ENCODE data around the gene MSH5.

The MSH5 gene

DNA sequence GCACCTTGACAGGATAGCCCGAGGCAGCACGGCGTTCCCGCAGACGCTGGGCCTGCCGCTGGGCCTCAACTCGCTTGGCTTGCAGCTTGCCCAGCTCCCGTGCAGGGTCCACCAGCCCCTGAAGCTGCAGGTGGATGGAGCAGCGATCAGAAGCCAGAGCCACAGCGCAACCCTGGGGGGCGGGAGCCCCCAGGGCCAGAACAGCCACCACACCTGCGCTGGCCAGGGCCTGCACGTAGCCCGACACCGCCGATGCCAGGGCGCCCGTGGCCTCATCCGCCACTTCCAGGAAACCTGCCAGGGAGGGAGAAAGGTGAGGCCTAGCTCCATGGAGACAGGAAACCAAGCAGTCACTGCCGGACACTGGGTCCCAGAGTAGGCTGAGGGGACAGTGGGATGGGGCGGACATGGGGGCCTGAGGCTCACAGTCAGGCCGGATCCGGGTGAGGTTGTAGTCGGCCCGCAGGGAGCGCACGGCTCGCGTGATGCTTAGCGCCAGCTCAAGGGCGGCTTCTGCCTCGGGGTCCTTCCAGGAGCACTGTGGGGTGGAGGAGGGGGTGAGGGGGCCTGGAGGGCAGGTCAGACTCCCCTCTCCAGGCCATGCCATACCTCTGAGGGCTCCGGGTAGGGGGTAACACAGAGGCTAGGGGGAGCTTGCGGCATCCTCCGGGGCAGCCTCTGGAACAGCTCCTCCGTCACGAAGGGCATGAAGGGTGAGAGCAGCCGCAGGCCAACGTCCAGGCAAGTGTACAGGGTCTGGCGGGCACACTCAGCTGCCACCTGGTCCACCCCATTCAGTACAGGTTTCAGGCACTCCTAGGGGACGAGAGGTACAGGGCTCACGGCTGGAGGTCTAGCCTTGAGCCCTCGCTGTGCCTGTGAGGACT, 39.4 kb downstream of the MSH5 start:
- no peak for TF ChIP-seq CTCF (IDR thresholded peaks at IDR 0.05; ENCODE audit: low read length, missing control alignments)
- no peak for DNase-seq (ENCODE audit: low read depth)
- no peak overlapping the region for H3K4me3 ChIP-seq (replicated peaks; ENCODE audit: low read depth, low read length)

- DNase-seq (ENCODE audit: low read depth), result no peak
- no peak overlapping the region for H3K4me3 ChIP-seq (replicated peaks; ENCODE audit: low read depth, low read length)
- TF ChIP-seq CTCF (IDR thresholded peaks at IDR 0.05; ENCODE audit: low read length, missing control alignments), result no peak
Measured at GRCh38 chr6:31779908-31780307, 40.1 kb downstream of the MSH5 start.

DNA sequence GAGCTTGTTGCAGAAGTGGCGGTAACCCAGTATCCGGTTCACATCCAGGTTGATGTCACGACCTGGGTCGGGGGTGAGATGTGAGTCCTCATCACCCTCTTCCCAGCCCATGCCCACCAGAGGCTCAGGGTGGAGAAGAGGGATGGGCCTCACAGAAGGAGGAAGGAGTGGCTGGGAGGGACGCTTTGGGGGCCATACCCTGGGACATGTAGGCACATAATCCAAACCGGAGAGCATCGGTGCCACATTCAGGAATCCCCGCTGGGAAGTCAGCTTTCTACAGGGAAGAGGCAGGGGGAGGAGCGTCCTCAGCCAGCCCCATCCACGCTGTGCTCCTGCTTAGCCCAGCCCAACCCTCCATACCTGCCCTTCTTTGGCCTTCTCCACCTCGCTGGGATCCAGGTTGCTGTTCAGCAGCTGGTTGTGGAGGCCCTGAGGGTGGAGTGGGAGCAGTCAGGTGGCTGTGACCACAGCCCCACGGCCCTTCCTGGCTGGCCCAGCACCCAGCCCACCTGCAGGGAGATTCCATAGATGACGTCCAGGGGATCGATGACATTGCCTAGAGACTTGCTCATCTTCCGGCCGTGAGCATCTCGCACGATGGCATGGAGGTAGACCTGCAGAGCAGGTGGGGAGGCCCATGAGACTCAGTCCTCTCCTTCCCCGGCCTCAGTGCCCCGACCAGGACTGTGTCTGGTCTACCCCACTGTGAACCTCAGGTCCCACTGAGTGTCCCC, 40.9 kb downstream of the MSH5 start:
- no peak for DNase-seq (ENCODE audit: low read depth)
- no peak for TF ChIP-seq CTCF (IDR thresholded peaks at IDR 0.05; ENCODE audit: low read length, missing control alignments)
- no peak overlapping the region for H3K4me3 ChIP-seq (replicated peaks; ENCODE audit: low read depth, low read length)

GRCh38 chr6:31781244-31782125, 41.7 kb downstream of the MSH5 start:
- TF ChIP-seq CTCF (IDR thresholded peaks at IDR 0.05; ENCODE audit: low read length, missing control alignments), result no peak
- no peak overlapping the region for H3K4me3 ChIP-seq (replicated peaks; ENCODE audit: low read depth, low read length)
- DNase-seq (ENCODE audit: low read depth), result no peak

DNA sequence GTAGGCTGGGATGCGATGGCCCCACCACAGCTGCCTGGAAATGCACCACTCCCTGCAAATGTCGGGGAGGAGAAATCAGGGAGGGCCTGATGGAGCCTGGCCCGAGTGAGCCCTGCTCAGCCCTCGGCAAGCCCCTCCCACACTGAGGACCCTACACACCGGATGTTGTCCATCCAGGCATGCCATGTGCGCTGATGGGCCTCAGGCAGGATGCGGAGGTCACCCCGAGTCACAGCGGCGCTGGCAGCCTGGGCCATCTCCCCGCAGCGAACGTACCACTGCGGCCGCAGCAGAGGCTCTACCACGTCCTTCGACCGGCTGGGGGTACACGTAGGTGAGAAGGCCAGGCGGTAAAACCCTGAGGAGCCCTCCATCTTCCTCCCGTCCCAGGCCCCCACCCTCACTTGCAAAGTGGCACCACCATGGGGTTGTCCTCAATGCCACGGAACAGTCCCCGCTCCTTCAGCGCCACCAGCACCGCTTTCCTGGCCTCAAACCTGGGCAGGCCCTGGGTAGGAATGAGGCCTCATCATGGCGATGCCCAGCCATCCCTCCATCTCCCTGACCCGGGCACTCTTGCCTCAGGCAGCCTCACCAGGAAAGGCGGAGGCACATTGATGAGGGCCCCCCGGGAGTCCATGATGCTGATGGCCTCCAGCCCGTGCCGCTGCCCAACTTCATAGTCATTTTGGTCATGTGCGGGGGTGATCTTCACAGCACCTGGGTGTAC, 42.5 kb downstream of the MSH5 start:
- no peak for TF ChIP-seq CTCF (IDR thresholded peaks at IDR 0.05; ENCODE audit: low read length, missing control alignments)

More for the DNA sequence above, 42.5 kb downstream of the MSH5 start:
- DNase-seq (ENCODE audit: low read depth), result no peak
- no peak overlapping the region for H3K4me3 ChIP-seq (replicated peaks; ENCODE audit: low read depth, low read length)
